NCI-H524 treated with DMSO at 0.1 percent for 48 hours (cell line): ENCODE data around the gene ADH7.

Source experiments
- DNase-seq: peaks from one replicate; lab custom pipeline; 2025; lab: John Stamatoyannopoulos, UW

Gene ADH7

DNA sequence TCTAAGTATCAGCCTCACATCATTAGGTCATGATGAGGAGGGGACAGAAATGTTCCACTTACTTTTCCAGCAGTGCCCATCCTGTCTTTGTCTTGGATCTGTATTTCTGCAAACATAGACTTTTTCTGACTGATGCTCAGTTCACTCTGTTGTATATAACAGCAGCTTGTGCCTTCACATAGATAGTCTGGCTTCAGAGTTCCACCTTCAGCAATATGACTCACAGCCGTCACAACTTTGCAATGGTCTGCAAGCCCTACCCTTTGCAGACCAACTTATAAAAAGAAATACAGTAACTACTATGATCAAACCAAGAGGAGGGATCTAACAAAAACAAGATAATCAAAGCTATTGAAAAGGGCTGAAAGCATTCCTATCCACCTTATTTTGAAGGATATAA is at the start of gene ADH7:
TSS of gene ADH7 (minus strand) at position 189 of the 400 bp plus-strand sequence. CDS start at position 80, 109 bp downstream.
- DNase-seq = no peak

DNA sequence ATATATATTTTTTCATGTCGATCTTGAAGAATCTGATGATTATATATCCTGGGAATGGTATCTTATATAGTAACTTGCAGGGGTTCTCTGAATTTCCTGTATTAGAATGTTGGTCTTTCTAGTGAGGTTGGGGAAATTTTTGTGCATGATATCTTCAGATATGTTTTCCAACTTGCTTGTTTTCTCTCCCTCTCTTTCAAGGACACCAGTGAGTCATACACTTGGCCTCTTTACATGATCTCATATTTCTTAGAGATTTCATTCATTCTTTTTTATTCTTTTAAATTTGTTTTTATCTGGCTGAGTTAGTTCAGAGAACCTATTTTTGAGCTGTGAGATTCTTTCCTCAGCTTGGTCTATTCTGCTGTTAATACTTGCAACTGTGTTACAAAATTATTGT is 48.5 kb upstream of the ADH7 start:
- no peak for DNase-seq

DNA sequence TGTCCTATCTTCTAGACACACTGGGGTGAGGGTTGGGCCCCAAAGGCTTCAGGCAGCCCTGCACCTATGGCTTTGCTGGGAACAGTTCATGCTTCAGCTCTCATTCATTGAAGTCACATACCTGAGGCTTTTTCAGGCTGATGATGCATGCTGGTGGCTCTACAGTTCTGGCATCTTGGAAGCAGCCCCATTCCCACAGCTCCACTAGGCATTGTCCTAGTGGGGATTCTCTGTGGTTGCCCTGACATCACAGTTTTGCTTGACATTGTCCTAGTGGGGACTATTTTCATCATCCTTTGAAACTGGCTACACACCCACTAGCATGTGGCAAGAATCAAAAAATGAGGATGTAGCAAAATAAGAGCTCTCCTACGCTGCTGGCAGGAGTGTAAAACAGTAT is 38.0 kb upstream of the ADH7 start:
- DNase-seq = no peak

DNA sequence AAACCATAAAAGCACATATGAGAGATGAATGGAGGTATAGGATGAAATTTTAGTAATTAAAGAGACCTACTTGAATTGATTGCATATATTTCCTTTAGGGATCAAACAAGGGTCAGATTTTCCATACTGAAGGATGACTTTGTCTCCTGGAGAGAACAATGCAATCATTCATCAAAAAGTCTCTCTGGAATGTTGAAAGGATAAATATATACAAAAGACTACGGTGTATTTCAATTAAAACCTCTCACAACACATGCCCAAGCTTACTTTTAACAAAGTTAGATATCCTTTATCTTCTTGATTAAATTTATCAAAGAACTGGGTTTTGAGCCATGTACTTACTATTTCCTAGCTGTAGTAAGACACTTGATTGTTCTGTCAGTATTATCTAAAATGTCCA is 36.8 kb upstream of the ADH7 start:
- DNase-seq = no peak

DNA sequence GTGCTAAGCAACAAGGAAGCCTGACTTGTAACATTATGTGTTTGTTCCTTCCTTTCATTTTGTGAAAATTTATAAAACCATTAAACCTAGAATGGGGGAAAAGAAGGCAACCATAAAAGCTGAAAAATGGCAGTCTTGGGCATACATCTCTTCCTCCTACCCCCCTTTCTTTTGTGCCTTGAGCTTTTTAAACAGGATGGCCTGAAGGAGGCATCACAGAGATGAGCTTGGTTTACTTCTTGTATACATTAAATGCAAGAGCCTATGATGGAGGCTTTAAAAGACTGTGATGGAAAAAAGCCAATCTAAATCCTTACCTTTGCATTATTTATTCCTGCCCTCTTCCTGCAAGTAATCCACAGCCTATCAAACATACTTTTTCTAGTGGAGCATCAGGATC is 36.2 kb upstream of the ADH7 start:
- no peak for DNase-seq

DNA sequence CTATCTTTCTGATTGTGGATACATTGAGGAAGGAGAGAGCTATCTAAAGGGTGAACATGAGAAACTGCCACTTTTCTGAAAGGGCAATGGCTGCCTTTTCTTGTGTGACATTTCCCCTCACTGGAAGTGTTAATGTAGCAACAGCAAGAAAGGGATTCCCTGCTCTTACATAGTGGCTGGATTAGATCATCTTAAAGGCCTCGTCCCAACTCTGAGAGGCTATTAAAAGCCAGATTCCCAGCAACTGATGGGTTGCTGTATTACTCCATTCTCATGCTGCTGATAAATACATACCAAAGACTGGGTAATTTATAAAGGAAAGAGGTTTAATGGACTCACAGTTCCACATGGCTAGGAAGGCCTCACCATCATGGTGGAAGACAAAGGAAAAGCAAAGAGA is 33.7 kb upstream of the ADH7 start:
- DNase-seq = no peak

DNA sequence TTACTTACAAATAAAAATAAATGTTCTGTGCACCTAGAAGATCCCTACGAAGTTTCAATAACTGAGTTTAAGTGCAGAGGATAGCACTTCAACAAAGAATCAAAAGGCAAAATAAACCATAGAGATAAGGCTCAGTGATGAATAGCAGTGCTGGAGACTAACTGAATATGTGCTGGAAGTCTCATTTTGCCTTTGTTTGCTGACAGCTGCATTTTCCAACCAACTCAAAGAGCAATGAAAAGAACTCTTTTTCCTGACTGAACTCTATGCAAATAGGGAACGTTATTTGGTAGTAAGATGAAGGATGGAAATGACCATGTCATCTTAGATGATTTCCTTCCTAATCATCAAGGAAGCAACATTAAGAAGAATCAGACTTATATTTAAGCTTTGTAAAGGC is 32.7 kb upstream of the ADH7 start:
- no peak for DNase-seq

DNA sequence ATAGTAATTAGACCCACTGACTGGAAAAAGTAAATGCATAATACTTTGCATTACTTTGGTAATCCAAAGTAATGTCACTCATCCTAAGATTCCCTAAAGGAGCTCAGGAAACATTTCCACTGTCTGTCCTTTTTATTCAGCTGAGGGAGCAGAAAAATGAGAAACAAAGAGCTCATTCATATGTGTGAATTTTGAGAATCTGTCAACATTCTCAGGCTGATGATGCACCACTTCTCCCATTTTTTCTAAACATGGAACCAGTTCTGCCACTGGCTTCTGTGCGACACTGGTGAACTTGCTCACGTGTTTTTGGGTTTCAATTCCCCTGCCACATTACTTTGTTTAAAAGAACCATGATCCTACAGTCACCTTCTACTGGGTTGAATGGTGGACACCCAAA is 28.4 kb upstream of the ADH7 start:
- DNase-seq = no peak

DNA sequence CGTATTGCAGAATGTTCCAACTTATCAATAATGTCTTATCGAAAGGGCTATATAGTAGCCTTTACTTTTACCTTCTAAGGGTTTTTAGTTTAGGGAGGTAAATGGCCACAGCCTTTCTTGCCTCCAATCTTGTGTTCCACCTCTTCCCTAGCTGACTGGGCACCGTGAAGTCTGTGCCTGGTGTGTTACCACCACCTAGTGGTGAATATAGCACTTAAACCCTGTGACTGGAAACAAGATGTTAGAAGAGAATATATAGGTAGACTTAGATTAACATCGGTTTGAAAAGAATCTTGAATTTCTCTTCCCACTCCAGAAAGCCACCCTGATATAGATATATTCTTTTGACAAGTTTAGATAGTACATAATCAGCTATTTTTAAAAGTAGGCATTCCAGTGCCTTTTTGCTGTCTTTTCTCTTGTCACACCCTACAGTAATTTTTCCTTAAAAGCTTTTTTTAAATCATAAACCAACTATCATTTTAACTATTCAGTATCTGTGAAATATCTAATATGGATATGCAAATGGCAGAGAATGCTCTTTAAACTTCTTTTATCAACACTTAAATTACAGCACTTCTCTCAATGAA is 27.8 kb upstream of the ADH7 start:
- DNase-seq = no peak

DNA sequence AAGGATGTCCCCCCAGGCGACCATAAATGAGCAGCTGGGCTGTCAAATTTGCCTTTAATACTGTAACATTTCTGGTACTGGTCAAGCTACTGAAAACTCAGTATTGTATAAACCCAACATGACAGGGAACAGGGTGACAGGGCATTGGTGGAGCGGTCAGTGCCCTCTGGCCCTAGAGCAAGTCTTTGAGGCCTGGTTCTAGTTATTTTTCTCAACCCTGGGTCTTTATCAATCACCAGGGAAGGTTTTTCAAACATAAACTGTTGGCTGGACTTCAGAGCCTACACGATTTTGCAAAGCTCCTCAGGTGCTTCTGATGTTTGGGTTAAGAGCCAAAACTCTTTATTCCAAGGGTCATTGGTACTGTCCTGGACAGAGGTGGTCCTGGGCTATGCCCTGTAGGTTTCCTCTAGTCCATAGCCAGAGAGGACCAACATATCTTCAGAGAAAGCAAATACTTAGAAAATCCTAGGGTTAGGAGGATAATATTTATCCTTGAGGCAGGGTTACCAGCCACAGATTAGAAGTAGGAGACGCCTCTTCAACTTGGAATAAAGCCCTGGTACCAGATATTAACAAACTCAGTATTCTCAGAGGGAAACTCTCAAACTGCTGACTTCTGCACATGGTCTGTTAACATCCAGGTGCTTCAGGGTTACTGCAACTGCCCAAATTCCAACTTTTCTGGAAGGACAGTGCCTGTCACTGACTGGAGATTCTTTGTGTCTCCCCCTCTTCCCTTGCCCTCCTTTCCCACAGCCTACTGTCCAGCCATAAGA is 26.7 kb upstream of the ADH7 start:
- no peak for DNase-seq

DNA sequence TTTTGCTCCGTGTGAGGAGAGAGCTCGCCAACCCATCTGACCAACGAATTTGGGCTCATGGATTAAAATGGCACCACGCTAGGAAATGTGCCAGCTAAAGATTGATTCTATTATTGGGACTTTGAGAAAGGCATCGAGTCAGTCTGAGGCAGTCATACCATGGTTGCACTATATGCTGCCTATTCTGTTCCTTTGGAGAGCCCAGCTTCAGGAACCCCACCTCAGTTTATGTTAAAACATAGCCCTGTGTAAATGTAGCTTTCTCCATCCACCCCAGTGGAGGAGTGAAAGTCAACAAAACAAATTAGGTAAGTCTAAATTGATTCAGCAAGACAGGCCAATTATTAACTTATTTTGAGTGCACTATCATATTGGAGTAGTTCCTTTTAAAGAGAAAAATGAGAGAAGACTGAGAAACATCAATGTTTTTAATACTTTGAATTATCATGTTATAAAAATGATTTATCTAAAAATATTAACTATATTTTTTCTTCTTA is 24.5 kb upstream of the ADH7 start:
- DNase-seq = no peak

DNA sequence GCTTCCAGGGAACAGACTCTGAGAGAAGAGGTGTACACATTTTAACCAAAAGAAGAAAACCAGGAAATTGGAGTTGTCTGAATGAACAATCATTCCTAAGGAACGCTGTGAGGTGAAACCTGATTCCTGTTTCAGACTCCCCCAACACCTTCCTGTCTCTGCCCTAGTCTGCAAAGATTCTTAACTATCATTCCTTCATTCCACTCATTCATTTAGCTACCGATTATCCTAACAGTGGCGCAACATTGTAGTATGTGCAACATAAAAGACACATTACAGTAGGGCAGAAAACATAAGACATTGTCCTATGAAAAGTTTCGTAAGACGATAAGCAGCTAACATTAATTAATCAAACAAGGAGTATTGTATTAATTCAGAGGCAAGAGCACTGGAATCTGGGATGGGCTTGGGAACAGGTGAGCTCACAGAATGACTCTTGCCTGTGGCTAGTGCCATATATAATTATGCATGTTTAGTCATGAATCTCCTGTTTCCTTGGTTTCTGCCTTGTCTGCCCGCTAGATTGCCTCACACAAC is 23.8 kb upstream of the ADH7 start:
- DNase-seq = no peak

DNA sequence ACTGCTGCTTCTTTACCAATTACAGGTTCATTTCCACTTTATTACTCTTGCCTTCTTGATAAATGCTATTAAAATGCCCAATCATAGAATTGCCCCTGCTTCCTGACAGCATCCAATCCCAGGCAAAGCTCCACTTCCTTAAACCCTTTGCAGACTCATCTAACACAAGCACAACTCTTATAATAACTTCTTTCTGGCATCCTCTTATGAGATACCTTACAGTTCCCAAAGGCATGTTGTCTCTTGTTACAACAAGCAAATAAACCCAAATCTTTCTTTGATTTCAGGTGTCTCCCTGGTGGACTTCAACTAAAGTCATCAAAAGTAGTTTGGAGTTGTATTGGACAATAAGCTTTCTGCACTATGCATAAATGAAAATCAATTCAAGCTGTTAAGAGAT is 22.5 kb upstream of the ADH7 start:
- DNase-seq = no peak

DNA sequence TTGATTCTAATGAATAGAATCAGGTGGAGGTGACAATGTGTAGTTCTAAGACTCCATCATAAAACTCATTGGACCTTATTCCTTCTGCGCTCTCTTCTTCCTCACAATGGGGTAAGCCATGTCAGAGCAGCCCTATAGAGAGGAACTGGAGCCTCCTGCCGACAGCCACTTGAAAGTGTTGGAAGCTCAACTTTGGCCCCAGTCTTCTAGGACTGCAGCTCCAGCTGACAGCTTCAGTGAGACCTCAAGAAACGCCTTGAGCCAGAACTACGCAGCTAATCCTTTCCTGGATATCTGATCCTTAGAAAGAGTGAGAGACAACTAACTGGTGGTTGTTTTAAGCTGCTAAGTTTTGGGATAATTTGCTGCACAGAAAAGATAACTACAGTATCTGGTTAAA is 22.1 kb upstream of the ADH7 start:
- DNase-seq = no peak

DNA sequence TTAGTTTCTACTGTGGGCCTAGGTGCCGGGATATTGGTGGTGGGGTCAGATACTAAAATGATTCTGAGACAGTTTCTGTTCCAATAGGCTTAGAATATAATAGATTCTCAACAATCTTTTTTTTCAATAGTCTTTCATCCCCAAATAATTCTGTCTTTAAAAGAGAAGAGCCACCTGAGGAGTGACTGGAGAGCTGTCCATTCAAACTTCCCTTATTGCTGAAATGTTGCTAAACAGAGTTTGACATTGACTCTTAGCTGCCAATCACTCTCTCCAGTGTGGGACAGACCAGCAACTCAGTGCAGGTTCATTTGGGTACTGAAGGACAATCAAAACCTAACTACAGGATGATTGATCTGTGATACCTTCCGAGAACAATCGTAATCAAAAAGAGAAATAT is 12.4 kb upstream of the ADH7 start:
- DNase-seq = no peak

DNA sequence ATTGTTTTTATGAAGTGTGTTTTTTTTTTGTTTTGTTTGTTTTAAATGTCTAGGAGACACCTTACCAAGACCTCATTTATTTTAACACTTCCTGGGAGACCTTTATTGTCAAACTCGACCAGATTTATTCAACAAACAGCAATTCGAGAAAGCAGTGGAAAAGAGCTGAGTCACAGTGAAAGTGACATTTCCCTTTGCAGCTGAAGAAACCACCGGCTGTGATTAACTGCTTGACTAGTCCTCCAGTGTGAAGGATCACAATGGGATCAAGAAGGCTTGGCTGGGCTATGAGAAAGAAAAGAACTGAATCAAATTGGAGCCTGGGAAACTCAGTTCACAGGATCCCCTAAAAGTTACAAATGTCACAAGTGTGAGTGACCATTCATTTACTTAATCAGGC is 11.9 kb upstream of the ADH7 start:
- DNase-seq = no peak

DNA sequence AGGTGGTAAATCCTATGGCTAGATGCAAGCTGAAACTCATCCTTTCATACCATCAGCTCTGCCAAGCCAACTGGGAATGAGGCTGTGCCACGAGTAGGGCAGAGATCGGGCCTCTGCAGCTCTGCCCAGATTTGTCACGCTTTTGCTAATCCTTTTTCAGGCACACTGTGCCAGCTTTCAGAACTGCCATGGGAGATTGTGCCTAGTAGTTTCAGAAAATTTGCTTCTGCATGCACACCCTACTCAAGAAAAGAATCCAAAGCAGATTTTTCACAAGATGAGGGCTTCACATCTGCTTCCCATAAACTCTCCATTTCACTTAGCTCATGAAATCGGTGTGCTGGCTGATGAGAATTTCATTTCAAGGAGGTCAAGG is 3.3 kb upstream of the ADH7 start:
- no peak for DNase-seq

DNA sequence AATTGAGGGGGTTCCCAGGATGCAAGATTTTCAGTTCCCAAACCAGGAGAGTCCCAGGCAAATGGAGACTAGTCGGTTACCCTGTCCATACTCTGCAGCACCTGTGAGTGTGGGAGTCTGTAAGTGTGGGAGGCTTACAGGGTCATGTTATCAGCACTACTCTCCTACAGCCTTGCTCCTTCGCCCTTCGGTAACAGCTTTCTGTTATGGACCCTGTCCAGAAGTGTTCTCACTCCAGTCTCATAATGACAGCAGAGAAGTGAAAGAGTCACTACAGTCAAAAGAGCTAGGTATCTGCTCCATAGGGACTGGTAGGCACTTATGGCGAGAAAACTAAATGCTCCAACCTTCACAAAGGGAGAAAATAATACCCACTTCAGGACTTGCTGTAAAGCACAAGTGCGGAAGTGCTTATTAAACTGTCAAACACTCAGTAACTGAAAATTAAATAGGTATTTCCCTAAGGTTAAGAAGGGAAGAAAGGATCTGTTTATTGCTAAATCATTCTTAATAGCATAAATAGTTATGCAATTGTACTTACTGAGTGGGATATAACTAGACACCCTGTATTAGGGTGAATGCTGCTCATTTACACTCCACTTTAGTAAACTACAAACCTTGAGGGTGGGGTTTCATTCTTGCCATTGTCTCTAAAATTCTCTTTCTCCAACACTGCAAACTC is 2.7 kb upstream of the ADH7 start:
- no peak for DNase-seq

DNA sequence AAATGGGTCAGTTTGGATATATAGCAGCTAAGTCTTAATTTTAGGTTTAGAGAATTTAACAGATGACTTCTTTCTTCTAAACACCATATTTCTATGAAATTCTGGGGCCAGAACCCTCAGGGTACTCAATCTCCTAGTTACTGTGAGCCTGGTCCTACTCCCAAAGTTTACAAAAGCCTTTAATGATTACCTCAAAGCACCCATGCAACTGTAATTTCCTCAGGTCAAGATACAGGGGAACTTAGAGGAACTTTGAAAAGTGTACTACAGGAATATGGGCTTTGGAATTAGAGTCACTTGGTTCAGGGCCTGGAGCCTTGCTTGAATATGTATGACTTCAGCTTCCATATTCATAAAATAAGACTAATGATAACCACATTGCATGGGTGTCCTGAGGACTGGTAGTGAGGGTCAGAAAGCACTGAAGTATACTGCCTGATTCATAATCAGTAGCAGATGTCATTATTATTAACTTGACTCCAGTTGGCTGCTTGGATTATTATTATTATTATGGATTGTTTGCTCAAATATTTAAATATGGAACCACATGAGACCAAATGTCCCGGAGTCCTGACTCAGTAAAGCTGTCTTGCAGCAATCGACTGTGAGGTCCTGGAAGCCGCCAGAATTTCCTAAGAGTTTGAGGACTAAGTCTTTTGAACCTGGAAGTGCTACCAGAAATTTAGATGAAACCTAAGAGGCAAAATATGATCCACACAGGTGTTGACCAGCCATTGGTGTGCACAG is 2.0 kb upstream of the ADH7 start:
- DNase-seq = no peak

DNA sequence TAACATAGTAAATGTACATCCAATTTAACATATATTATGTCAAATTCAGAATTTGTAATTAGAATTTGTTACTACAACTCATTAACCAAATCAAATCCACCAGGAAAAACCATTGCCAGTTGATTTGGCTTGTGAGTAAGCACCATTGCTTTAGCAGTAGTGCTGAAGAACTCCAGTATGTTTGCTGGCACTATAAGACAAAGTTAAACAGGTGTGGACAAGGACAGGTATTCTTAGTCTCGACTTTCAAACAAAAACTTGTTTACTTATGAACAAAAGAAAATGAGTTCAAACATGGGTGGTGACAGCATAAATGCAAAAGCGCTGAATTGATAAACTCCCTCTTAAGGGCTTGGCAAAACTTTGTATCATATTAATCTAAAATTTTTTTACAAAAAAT is 1.3 kb upstream of the ADH7 start:
- DNase-seq = no peak

DNA sequence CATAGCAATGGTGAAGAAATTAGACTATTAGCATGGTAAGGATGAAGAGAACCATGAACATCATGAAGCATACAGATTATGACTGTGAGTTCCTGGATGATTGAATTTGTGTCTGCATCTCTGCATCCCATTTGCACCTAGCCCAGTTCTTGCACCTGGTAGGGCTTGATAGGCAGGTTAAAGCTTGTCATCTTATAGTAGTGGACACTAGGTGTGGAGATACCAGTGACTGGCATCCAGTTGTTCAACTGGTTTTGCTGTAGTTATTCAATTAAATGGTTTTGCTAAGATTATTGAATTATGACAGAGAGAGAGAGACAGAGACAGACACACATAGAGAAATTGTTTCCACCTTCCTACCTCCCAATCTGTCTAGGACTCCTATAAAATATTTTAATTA is 5.0 kb downstream of the ADH7 start:
- DNase-seq = no peak

DNA sequence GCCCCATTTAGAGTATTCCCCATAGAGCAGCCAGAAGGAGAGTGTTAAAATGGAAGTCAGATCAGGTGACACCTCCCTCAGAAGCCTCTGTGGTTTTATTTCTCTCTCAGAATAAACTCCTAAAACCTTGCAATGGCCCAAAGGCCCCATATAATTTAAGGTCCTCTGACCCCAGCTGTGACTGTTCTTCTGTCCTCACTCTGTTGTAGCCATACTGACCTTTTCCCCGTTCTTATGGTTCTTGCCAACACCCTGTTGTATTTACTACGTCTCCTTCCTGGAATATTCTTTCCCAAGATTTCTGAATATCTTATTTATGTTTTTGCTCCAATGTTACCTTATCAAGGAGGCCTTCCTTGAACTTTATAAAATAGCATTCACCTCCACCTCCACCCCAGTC is 18.0 kb downstream of the ADH7 start:
- no peak for DNase-seq
